Uterus (tissue), 4 donors: ENCODE results near the gene NSG1. TPM values are rescaled to one million over a fixed set of nuclear protein-coding genes. Genes with fewer than 3 reads are reported as not detected.

Experiments
- DNase-seq, 2 donors: peaks; one replicate each; pipeline ENCODE4 v3.0.0-alpha.2; 2019 to 2020
- H3K27ac ChIP-seq, 2 donors: fragments of 200-600 bp; sonication (generic); 1 replicate in 1 of 2; 2 replicates in 1 of 2; pipeline ENCODE4 v1.5.1; 2016 to 2018
- H3K27me3 ChIP-seq, 2 donors: fragments of 200-600 bp; sonication (generic); one replicate each; pipeline ENCODE4 v1.5.1; 2018 to 2019; ENCODE audit warnings: control low read depth in 1 of 2
- H3K36me3 ChIP-seq, 2 donors: fragments of 200-600 bp; sonication (generic); one replicate each; pipeline ENCODE4 v1.5.1; 2019; ENCODE audit warnings: control low read depth in 1 of 2
- H3K4me1 ChIP-seq, 2 donors: fragments of 200-600 bp; sonication (generic); one replicate each; pipeline ENCODE4 v1.5.1; 2018 to 2019; ENCODE audit warnings: control low read depth in 1 of 2
- H3K4me3 ChIP-seq, 2 donors: fragments of 200-600 bp; sonication (generic); 1 replicate in 1 of 2; 2 replicates in 1 of 2; pipeline ENCODE4 v1.5.1; 2018 to 2019; ENCODE audit warnings: mild to moderate bottlenecking in 1 of 2
- H3K9me3 ChIP-seq, 2 donors: fragments of 200-600 bp; sonication (generic); one replicate each; pipeline ENCODE4 v1.5.1; 2019; ENCODE audit warnings: control low read depth in 1 of 2
- POLR2A ChIP-seq, 2 donors: fragments of 450-650 bp; IDR thresholded peaks; one replicate each; pipeline ENCODE4 v1.6.1; 2016; ENCODE audit warnings: antibody characterized with exemption in 2 of 2, mild to moderate bottlenecking in 1 of 2, moderate library complexity in 1 of 2
- intact Hi-C: fragments of 100-400 bp; cut with DNase I; formaldehyde crosslinking; loops from one replicate; pipeline ENCODE4 v1.15.1; 2023; ENCODE audit warnings: low total_unique reads
- total RNA-seq, 4 donors: library from RNA; depleted of rRNA in 3 of 4; stranded (reverse); fragments of >200 nt in 3 of 4; gene quantifications; one replicate each; pipeline versions ENCODE4 v1.1.0 to v1.2.4, GENCODE V29; 2014 to 2023
- TF ChIP-seq, protein P1 (sequence below), 4 experiments: fragments of 200-600 bp in 2 of 4; fragments of 450-650 bp in 2 of 4; sonication (generic) in 2 of 4; IDR thresholded peaks; one replicate each; pipeline ENCODE4 v1.5.1; 2016 to 2019; ENCODE audit warnings: antibody characterized with exemption in 4 of 4, mild to moderate bottlenecking in 2 of 4, moderate library complexity in 1 of 4
- donor health status: DM: yes; HTN: yes; CAD: no.

NSG1 gene
- total RNA-seq, 4 donors from 2014 or later = 3.6 to 11.2 (median 3.8) TPM; not detected in 1

DNA sequence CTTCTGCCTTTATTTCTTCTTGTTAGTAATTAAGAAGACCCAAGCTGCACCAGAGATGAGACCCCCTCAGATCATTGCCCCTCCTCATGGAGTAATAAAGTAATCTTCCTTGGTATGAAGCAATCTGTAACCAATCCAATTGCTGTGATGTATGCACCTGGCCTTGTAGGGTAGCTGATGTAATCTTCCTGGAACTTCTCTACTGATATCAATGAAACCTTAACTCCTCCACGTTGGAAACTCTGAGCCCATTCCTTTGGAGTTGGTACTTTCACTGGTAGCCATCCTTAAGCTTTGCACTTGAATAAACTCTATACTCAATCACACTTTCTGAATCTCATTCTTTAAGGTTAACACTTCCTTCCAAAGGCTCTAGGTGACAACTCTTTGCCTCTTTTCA is 31.6 kb upstream of the NSG1 start:
- no peaks in the 10 kb centered on the region for H3K27me3 ChIP-seq
- no peak for DNase-seq

DNA sequence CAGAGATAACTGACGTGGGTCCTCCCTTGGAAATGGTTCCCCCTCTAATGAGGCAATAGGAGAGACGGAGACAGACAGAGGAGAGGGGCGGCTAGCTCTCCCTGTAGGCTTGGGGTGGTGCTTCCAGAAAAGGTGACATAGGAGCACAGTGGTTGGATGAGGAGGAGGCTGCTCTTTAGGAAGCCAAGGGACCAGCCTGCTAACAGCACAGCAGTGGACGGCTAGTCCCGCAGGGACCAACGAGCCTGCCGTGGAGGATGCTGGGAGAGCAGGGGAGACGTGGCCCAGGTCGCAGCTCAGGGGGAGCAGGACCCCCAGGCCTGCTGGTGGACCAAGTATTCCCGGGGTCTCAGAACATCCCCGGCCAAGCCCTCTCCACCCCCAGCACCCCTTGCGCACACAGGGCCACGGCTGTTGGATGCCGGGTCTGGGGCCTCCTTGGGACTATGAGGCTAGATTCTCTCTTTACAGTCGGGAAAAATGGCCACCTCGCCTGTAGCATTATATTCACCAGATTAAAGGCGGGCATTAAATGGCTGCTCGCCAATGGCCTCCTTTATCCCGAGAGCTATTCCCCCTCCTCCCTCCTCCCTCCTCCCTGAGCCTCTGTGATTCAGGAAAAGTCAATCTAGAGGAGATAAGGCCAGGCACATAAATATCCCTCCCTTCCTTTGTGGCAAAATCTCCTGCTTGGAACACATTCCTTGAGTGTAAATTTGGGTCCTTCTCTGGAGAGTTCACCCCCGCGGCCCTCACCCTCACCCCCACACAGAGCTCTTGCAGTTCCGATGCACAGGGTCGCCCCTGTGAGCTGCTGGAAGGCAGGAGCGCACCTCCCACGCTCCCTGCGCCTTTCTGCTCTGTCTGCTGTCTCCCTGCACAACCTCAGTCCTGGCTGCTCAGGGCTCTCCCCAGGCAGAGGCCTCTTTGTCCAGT is 30.5 kb upstream of the NSG1 start:
- Histone ChIP-seq H3K9me3 (no peaks in the 10 kb centered on the region), H3K27me3 (no peaks in the 10 kb centered on the region), H3K27ac (no peak overlapping the region), H3K36me3 (no peaks in the 10 kb centered on the region), H3K4me1 (no peaks in the 10 kb centered on the region), H3K4me3 (no peak overlapping the region)
- DNase-seq = peak in 1 of 2 donors; percentile 33
- intact Hi-C loops = no loop called here
- TF ChIP-seq, protein P1, sequence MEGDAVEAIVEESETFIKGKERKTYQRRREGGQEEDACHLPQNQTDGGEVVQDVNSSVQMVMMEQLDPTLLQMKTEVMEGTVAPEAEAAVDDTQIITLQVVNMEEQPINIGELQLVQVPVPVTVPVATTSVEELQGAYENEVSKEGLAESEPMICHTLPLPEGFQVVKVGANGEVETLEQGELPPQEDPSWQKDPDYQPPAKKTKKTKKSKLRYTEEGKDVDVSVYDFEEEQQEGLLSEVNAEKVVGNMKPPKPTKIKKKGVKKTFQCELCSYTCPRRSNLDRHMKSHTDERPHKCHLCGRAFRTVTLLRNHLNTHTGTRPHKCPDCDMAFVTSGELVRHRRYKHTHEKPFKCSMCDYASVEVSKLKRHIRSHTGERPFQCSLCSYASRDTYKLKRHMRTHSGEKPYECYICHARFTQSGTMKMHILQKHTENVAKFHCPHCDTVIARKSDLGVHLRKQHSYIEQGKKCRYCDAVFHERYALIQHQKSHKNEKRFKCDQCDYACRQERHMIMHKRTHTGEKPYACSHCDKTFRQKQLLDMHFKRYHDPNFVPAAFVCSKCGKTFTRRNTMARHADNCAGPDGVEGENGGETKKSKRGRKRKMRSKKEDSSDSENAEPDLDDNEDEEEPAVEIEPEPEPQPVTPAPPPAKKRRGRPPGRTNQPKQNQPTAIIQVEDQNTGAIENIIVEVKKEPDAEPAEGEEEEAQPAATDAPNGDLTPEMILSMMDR (IDR thresholded peaks at IDR 0.05) = no peak
- no peak for TF ChIP-seq POLR2A (IDR thresholded peaks at IDR 0.05)

More for the DNA sequence above, 31.6 kb upstream of the NSG1 start:
- TF ChIP-seq POLR2A (IDR thresholded peaks at IDR 0.05) = no peak
- TF ChIP-seq, protein P1 (IDR thresholded peaks at IDR 0.05) = no peak
- H3K4me3 ChIP-seq = no peak overlapping the region
- H3K27ac ChIP-seq = no peak overlapping the region
- no peaks in the 10 kb centered on the region for H3K4me1 ChIP-seq
- no peaks in the 10 kb centered on the region for H3K36me3 ChIP-seq
- intact Hi-C loops = no loop called here
- H3K9me3 ChIP-seq = no peaks in the 10 kb centered on the region

DNA sequence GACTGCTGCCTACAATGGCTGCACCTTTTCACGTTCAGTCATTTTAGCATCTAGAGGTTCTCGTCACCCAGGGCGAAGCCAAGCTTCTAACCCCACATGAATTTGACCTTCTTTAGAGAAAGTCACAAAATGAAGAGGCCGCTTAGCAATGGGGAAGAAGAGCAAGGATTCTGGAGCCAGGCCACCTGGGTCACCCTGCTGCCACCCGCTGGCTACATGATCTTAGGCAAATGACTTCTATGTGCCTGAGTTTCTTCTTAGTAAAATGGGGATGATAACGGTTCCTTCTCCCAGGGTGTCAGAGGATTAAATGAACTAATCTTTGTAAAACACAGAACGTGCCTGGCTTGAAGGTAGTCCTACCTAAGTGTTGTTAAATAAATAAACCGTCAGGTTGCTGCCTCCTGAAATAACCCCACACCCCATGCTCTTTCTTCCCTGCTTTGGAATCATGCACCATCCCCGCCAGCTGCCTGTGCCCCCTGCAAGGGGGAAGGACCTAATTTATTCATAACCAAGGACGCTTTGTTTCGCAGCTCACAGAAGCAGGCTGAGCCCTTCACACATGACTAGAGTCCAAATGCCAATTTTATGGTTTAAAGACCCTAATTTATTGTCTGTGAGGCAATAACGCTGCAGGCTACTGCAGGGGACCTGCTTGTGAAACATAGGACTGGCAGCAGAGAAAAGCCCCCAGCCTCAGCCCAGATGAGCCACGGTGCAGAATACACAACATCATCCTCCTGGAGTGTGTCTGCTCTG is 28.6 kb upstream of the NSG1 start:
- TF ChIP-seq POLR2A (IDR thresholded peaks at IDR 0.05) = no peak
- TF ChIP-seq, protein P1 (IDR thresholded peaks at IDR 0.05) = no peak
- Histone ChIP-seq H3K4me1 (no peaks in the 10 kb centered on the region), H3K36me3 (no peaks in the 10 kb centered on the region), H3K27ac (no peak overlapping the region), H3K4me3 (no peak overlapping the region), H3K9me3 (no peaks in the 10 kb centered on the region), H3K27me3 (no peaks in the 10 kb centered on the region)
- intact Hi-C loops = no loop called here
- no peak for DNase-seq

DNA sequence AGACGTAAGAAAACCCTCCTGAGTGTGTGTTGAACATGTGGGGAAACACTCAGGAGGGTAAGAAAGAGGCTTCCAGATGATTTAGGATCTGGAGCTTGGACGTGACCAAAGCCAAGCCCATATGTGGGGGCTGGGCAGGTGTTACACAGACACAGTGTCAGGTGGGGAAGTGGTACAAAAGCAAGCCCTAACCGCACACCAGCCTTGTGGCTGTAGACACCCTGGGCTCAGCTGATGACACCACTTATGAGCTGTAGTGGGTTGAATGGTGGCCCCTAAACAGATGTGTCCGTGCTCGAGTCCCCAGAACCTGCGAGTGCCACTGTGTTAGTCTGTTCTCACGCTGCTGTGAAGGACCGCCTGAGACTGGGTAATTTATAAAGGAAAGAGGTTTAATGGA is 25.0 kb upstream of the NSG1 start:
- Histone ChIP-seq H3K4me1 (no peaks in the 10 kb centered on the region), H3K4me3 (no peak overlapping the region), H3K9me3 (no peaks in the 10 kb centered on the region), H3K36me3 (no peaks in the 10 kb centered on the region), H3K27me3 (no peaks in the 10 kb centered on the region), H3K27ac (no peak overlapping the region)
- no peak for TF ChIP-seq POLR2A (IDR thresholded peaks at IDR 0.05)
- TF ChIP-seq, protein P1 (IDR thresholded peaks at IDR 0.05) = no peak
- intact Hi-C loops = no loop called here
- no peak for DNase-seq
